Endothelial cell of umbilical vein (primary cell): ENCODE measurements around the gene KLHDC9. TPM values are rescaled to one million over a fixed set of nuclear protein-coding genes. Genes with fewer than 3 reads are reported as not detected.

Source experiments
- BruUV-seq: library from RNA; stranded (reverse); fragments of 400-500 nt; replicated peaks from 2 replicates; lab custom pipeline; 2021; lab: Mats Ljungman, UMichigan
- CTCF ChIA-PET: fragments of 300-600, 350-600 bp; sonication (Branson Sonifier 250); formaldehyde crosslinking; loops from one replicate; lab custom pipeline; 2021; ENCODE audit warnings: antibody characterized with exemption, inconsistent platforms; lab: Charles Lee
- POLR2A ChIA-PET: fragments of 300-600, 350-600 bp; sonication (Branson Sonifier 250); formaldehyde crosslinking; loops from one replicate; lab custom pipeline; 2021; ENCODE audit warnings: antibody characterized with exemption, inconsistent platforms; lab: Charles Lee
- DNase-seq: peaks from one replicate; pipeline ENCODE4 v3.0.0-alpha.2; 2011; ENCODE audit warnings: low read depth, low spot score
- FAIRE-seq: peaks from 2 replicates; lab custom pipeline; 2011; peaks lifted over from hg19 to GRCh38; lab: Jason Lieb, UNC
- H2AFZ ChIP-seq: 2 replicates; pipeline ENCODE4 v1.6.0; 2012; ENCODE audit warnings: low read depth, low read length, control low read depth, inconsistent platforms
- H3K27ac ChIP-seq: 2 replicates; pipeline ENCODE4 v1.5.1; 2011; ENCODE audit warnings: low read depth, mild to moderate bottlenecking, control low read depth, low read length, moderate library complexity; ENCODE audit not compliant: insufficient read depth
- H3K27me3 ChIP-seq, 2 experiments: 2 replicates each; pipeline versions ENCODE4 v1.6.0 to v1.6.1; 2011; ENCODE audit warnings: low read length in 2 of 2, mixed read lengths in 1 of 2; ENCODE audit not compliant: control insufficient read depth in 2 of 2, insufficient read depth in 2 of 2
- H3K36me3 ChIP-seq, 2 experiments: 2 replicates in 1 of 2; 3 replicates in 1 of 2; pipeline ENCODE4 v1.5.1; 2011; ENCODE audit warnings: low read length in 2 of 2, mild to moderate bottlenecking in 1 of 2, moderate library complexity in 1 of 2; ENCODE audit not compliant: control insufficient read depth in 2 of 2, insufficient read depth in 2 of 2; ENCODE audit errors: extremely low read depth in 1 of 2
- H3K4me1 ChIP-seq: 3 replicates; pipeline ENCODE4 v1.5.1; 2011; ENCODE audit warnings: mild to moderate bottlenecking, low read length; ENCODE audit not compliant: control insufficient read depth, insufficient read depth; ENCODE audit errors: extremely low read depth
- H3K4me2 ChIP-seq: 2 replicates; pipeline ENCODE4 v1.6.1; 2011; ENCODE audit warnings: low read length, control low read depth, mixed read lengths; ENCODE audit not compliant: insufficient read depth
- H3K4me3 ChIP-seq, 3 experiments: fragments of 200-600 bp in 1 of 3; sonication (generic), shearing (Covaris generic) in 1 of 3; replicated peaks in 1 of 3; 2 replicates each; pipeline ENCODE4 v1.5.1; 2011 to 2016; ENCODE audit warnings: control low read depth in 3 of 3, low read length in 3 of 3, mild to moderate bottlenecking in 2 of 3, inconsistent platforms in 1 of 3, low read depth in 1 of 3, moderate library complexity in 1 of 3; ENCODE audit not compliant: insufficient read depth in 1 of 3
- H3K79me2 ChIP-seq: 2 replicates; pipeline ENCODE4 v1.6.0; 2012; ENCODE audit warnings: low read length, inconsistent platforms; ENCODE audit not compliant: control insufficient read depth, insufficient read depth
- H3K9ac ChIP-seq: replicated peaks from 2 replicates; pipeline ENCODE3; 2011; ENCODE audit warnings: low read length, control low read depth; ENCODE audit not compliant: insufficient read depth; ENCODE audit errors: extremely low read depth
- H3K9me1 ChIP-seq: replicated peaks from 3 replicates; pipeline ENCODE4 v1.6.0; 2011; ENCODE audit warnings: mild to moderate bottlenecking, low read length; ENCODE audit not compliant: control insufficient read depth, insufficient read depth; ENCODE audit errors: extremely low read depth
- H3K9me3 ChIP-seq: replicated peaks from 2 replicates; pipeline ENCODE4 v1.5.1; 2012; ENCODE audit warnings: low read length, inconsistent platforms; ENCODE audit not compliant: control insufficient read depth, insufficient read depth
- H4K20me1 ChIP-seq: replicated peaks from 2 replicates; pipeline ENCODE3; 2011; ENCODE audit warnings: mild to moderate bottlenecking, low read length; ENCODE audit not compliant: control insufficient read depth, insufficient read depth; ENCODE audit errors: extremely low read depth
- EZH2 ChIP-seq: IDR thresholded peaks from 2 replicates; pipeline ENCODE4 v1.6.1; 2012; ENCODE audit warnings: borderline replicate concordance, low read depth, mild to moderate bottlenecking, moderate library complexity, low read length, inconsistent platforms; ENCODE audit not compliant: severe bottlenecking
- FOS ChIP-seq: IDR thresholded peaks from 2 replicates; pipeline ENCODE4 v1.6.1; 2011; ENCODE audit warnings: mild to moderate bottlenecking, low read length, moderate library complexity, borderline replicate concordance; ENCODE audit not compliant: insufficient read depth
- GATA2 ChIP-seq: IDR thresholded peaks from 2 replicates; pipeline ENCODE4 v1.7.0; 2011; ENCODE audit warnings: low read depth, mild to moderate bottlenecking, moderate library complexity, mixed read lengths, low read length; ENCODE audit not compliant: insufficient read length, insufficient read depth
- JUN ChIP-seq: IDR thresholded peaks from 2 replicates; pipeline ENCODE4 v1.6.1; 2011; ENCODE audit warnings: borderline replicate concordance, low read depth; ENCODE audit not compliant: insufficient read length, insufficient read depth
- MYC ChIP-seq: IDR thresholded peaks from one replicate; pipeline ENCODE4 v1.6.1; 2011; ENCODE audit warnings: mild to moderate bottlenecking, low read depth, low read length
- POLR2A ChIP-seq: IDR thresholded peaks from 2 replicates; pipeline ENCODE4 v1.6.1; 2012; ENCODE audit warnings: low read depth, mild to moderate bottlenecking, control low read depth, low read length
- POLR2AphosphoS5 ChIP-seq: IDR thresholded peaks from 2 replicates; pipeline ENCODE4 v1.6.1; 2012; ENCODE audit warnings: low read depth, mild to moderate bottlenecking, control low read depth, low read length, moderate library complexity; ENCODE audit not compliant: insufficient read depth
- dilution Hi-C: fragments of 300-500 bp; cut with MboI; formaldehyde crosslinking; loops from one replicate; pipeline ENCODE4 v1.15.0; 2019; ENCODE audit warnings: low sequenced_read_pairs; ENCODE audit not compliant: extremely low pct_ligation_motif_present
- intact Hi-C: fragments of 100-400 bp; cut with micrococcal nuclease; formaldehyde crosslinking; loops from one replicate; pipeline ENCODE4 v1.10.0; 2022
- polyA plus RNA-seq, 4 experiments: library from polyadenylated mRNA; depleted of rRNA in 3 of 4; stranded (reverse) in 3 of 4; unstranded in 1 of 4; fragments of >200 nt; gene quantifications; 2 replicates each; pipeline versions ENCODE4 v1.2.1 to v1.2.3, GENCODE V29; 2011 to 2012; ENCODE audit warnings: missing spikeins in 1 of 4
- total RNA-seq: library from RNA; stranded (reverse); gene quantifications from 2 replicates; pipeline ENCODE4 v1.2.3, GENCODE V29; 2021
- TF ChIP-seq, protein P1 (sequence below), 2 donors: IDR thresholded peaks; 1 replicate in 1 of 2; 2 replicates in 1 of 2; pipeline ENCODE4 v1.5.1; 2011; ENCODE audit warnings: low read length in 2 of 2, mild to moderate bottlenecking in 2 of 2, moderate library complexity in 2 of 2, control low read depth in 1 of 2, inconsistent platforms in 1 of 2, low read depth in 1 of 2; ENCODE audit not compliant: insufficient read depth in 1 of 2; ENCODE audit errors: extremely low read depth in 1 of 2
- TF ChIP-seq, protein P2 (sequence below): IDR thresholded peaks from 2 replicates; pipeline ENCODE4 v1.6.1; 2011; ENCODE audit not compliant: insufficient read depth, insufficient read length

Gene KLHDC9
- total and polyA plus RNA-seq, 2 donors (not counting 3 experiments of a cell fraction or from before 2014, with no cell fraction given): 1.1 to 2.6 TPM

DNA sequence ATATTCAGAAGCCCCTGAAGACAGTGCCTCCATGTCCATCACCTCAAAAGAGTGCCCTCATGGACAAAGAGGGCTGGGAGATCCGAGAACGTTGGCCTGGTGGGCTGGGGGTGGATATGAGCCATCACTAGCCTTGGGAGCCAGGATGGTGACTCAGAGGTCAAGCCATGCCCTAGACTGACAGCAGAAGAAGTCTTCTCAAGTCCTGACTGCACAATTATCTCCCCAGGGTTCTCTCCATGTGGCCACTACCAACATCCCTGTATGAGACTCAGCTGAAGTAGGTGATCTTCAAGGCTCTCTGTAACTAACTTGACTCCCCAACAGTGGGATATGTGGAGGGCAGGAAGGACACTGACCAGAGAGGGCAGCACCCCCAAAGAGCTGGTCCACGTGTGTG is 45.3 kb upstream of the KLHDC9 start:
- Histone ChIP-seq H2AFZ (no peak overlapping the region), H3K36me3 (no peaks in the 10 kb centered on the region), H3K79me2 (no peaks in the 10 kb centered on the region), H3K27me3 (no peaks in the 10 kb centered on the region), H3K4me3 (no peak overlapping the region), H3K27ac (no peak overlapping the region), H3K4me2 (no peak overlapping the region), H3K9ac (no peak overlapping the region), H3K9me3 (no peaks in the 10 kb centered on the region), H4K20me1 (no peaks in the 10 kb centered on the region), H3K9me1 (no peaks in the 10 kb centered on the region), H3K4me1 (no peaks in the 10 kb centered on the region)
- no peak for FAIRE-seq
- intact Hi-C loops: loop anchor here (10.0 kb wide), 1 partner anchor 728 kb away; no protein-coding TSS in a partner anchor
- ChIA-PET CTCF (no interaction called here), POLR2A (no interaction called here)
- dilution Hi-C loops: no loop called here
- TF ChIP-seq POLR2A (no peak), GATA2 (no peak), FOS (no peak), MYC (no peak), EZH2 (no peak), JUN (no peak), POLR2AphosphoS5 (no peak)
- TF ChIP-seq, protein P1, sequence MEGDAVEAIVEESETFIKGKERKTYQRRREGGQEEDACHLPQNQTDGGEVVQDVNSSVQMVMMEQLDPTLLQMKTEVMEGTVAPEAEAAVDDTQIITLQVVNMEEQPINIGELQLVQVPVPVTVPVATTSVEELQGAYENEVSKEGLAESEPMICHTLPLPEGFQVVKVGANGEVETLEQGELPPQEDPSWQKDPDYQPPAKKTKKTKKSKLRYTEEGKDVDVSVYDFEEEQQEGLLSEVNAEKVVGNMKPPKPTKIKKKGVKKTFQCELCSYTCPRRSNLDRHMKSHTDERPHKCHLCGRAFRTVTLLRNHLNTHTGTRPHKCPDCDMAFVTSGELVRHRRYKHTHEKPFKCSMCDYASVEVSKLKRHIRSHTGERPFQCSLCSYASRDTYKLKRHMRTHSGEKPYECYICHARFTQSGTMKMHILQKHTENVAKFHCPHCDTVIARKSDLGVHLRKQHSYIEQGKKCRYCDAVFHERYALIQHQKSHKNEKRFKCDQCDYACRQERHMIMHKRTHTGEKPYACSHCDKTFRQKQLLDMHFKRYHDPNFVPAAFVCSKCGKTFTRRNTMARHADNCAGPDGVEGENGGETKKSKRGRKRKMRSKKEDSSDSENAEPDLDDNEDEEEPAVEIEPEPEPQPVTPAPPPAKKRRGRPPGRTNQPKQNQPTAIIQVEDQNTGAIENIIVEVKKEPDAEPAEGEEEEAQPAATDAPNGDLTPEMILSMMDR (IDR thresholded peaks at IDR 0.05; ENCODE audit: extremely low read depth in 1 of 2, insufficient read depth in 1 of 2, low read depth in 1 of 2, low read length in 2 of 2): no peak
- TF ChIP-seq, protein P2, sequence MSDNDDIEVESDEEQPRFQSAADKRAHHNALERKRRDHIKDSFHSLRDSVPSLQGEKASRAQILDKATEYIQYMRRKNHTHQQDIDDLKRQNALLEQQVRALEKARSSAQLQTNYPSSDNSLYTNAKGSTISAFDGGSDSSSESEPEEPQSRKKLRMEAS: no peak
- no TSS peak for BruUV-seq
- DNase-seq: no peak
